Measurements from ENCODE around the gene CGNL1.

CGNL1 gene

DNA sequence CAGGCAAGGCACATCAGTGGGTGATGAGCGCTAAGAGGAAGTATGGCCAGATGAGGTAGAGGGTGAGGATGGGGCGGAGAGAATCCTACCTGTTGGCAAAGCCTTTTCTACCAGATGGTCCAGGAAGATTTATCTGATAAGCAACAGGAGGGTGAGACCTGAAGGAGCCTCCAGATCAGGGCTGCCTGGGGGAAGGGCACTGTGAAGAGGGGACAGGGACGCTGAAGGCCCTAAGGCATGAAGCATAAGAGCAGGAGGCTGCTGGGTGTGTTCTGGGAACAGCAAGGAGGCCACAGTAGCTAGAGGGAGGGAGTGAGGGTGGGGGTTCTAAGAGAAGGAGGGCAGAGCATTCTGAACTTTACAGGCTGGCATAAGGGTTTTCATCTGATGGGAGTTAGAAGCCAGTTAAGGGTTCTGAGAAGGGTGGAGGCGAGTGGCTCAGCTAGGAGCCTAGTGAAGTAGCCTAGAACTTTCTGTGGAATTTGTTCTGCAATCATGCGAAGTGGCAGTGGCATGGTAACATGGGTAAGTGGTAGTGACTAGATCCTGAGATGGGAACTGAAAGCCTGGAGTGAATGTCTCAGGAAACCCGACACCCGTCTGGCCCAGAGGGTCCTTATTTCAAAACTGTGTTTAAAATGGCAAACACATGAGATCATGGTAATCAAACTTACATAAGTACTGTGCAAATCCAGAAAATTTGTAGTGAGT is 29.9 kb downstream of the CGNL1 start:
- H3K36me3 Mint-ChIP-seq (ENCODE audit: low read depth): no peaks in the 10 kb centered on the region
- H3K27ac Mint-ChIP-seq: peak overlapping the region; percentile 9
- intact Hi-C loops (cut with micrococcal nuclease): no loop called here
- H3K4me1 Mint-ChIP-seq (ENCODE audit: low read depth): peaks cover 9% of the 10 kb centered on the region
- H3K4me3 Mint-ChIP-seq: no peak overlapping the region
- H3K27me3 Mint-ChIP-seq: no peaks in the 10 kb centered on the region
- H3K9me3 Mint-ChIP-seq: no peaks in the 10 kb centered on the region

DNA sequence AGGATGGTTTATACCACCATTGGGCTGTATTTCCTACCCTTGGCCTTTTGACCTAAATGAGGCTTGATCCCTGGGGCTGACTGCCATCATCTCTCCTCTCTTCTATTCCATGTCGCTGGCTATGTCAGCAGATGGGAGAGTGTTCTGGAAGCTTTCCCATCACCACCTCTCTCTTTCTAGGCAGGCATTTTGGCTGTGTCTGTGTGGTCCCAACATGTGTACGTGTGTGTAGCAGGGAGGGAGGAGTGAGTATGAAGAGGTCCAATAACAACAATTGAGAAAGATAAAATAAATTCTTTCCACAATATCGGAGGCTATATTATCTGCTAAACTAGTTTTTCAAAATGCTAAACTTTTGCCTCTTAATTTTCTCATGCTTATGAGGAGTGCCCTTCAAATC is 34.1 kb downstream of the CGNL1 start:
- H3K27ac Mint-ChIP-seq: no peak overlapping the region
- H3K4me1 Mint-ChIP-seq (ENCODE audit: low read depth): peaks cover 9% of the 10 kb centered on the region
- H3K4me3 Mint-ChIP-seq: no peak overlapping the region
- no peaks in the 10 kb centered on the region for H3K36me3 Mint-ChIP-seq (ENCODE audit: low read depth)
- no peaks in the 10 kb centered on the region for H3K9me3 Mint-ChIP-seq
- intact Hi-C loops (cut with micrococcal nuclease): no loop called here
- H3K27me3 Mint-ChIP-seq: no peaks in the 10 kb centered on the region

- Mint-ChIP-seq H3K36me3 (ENCODE audit: low read depth) (no peaks in the 10 kb centered on the region), H3K27ac (no peak overlapping the region), H3K9me3 (no peaks in the 10 kb centered on the region), H3K4me3 (no peak overlapping the region), H3K4me1 (ENCODE audit: low read depth) (no peaks in the 10 kb centered on the region), H3K27me3 (no peaks in the 10 kb centered on the region)
- intact Hi-C loops (cut with micrococcal nuclease): no loop called here
Observed at GRCh38 chr15:57411945-57412768, 35.9 kb downstream of the CGNL1 start.

DNA sequence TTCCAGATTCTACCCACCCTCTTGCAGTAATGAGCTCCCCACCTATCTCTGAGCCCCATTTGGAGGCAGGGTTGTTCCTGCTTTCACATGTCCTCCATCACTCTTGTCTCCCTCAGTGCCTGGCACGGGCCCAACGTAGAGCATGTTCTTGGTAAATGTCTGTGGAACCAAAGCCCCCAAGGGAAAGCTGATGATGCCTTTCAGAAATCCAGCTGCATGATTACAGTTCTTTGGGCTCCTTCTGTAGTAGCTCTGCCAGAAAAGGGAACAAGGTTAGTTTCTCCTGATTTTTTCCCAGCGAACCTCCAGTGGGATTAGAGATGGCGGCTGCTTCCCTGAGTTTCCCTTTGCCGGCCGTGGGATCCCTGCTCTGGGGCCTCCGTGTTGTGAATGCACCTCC is 39.3 kb downstream of the CGNL1 start:
- no peaks in the 10 kb centered on the region for H3K9me3 Mint-ChIP-seq
- H3K27me3 Mint-ChIP-seq: no peaks in the 10 kb centered on the region

DNA sequence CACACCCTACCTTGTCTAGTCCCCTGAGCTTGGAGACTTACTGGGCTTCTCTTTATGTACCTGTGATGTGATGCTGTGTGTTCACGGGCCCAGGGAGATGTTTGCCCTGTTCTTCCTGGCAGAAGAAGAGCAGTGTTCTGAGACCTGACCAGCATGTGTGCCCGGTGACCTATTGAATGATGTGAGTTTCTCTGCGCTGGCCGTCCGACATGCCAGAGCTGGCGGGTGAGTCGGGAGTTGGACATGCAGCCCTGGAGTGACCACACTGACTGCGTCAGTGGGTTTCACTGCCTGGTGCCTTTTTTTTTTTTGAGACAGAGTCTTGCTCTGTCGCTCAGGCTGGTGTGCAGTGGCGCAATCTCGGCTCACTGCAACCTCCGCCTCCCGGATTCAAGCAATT is 42.3 kb downstream of the CGNL1 start:
- Mint-ChIP-seq H3K4me1 (ENCODE audit: low read depth) (peaks cover 18% of the 10 kb centered on the region), H3K4me3 (no peak overlapping the region), H3K36me3 (ENCODE audit: low read depth) (no peaks in the 10 kb centered on the region), H3K27ac (no peak overlapping the region), H3K27me3 (no peaks in the 10 kb centered on the region), H3K9me3 (no peaks in the 10 kb centered on the region)
- intact Hi-C loops (cut with micrococcal nuclease): no loop called here

More for the DNA sequence above, 39.3 kb downstream of the CGNL1 start:
- Mint-ChIP-seq H3K4me1 (ENCODE audit: low read depth) (no peaks in the 10 kb centered on the region), H3K36me3 (ENCODE audit: low read depth) (no peaks in the 10 kb centered on the region), H3K27ac (no peak overlapping the region), H3K4me3 (no peak overlapping the region)
- intact Hi-C loops (cut with micrococcal nuclease): no loop called here

GRCh38 chr15:57419335-57419734 is 43.0 kb downstream of the CGNL1 start:
- no peaks in the 10 kb centered on the region for H3K36me3 Mint-ChIP-seq (ENCODE audit: low read depth)
- intact Hi-C loops (cut with micrococcal nuclease): no loop called here
- H3K9me3 Mint-ChIP-seq: no peaks in the 10 kb centered on the region
- H3K4me1 Mint-ChIP-seq (ENCODE audit: low read depth): peaks cover 18% of the 10 kb centered on the region
- H3K27ac Mint-ChIP-seq: no peak overlapping the region
- H3K27me3 Mint-ChIP-seq: no peaks in the 10 kb centered on the region
- no peak overlapping the region for H3K4me3 Mint-ChIP-seq

- Mint-ChIP-seq H3K27ac (no peak overlapping the region), H3K36me3 (ENCODE audit: low read depth) (no peaks in the 10 kb centered on the region)
- intact Hi-C loops (cut with micrococcal nuclease): no loop called here
Observed at GRCh38 chr15:57421110-57421509, 44.8 kb downstream of the CGNL1 start.

DNA sequence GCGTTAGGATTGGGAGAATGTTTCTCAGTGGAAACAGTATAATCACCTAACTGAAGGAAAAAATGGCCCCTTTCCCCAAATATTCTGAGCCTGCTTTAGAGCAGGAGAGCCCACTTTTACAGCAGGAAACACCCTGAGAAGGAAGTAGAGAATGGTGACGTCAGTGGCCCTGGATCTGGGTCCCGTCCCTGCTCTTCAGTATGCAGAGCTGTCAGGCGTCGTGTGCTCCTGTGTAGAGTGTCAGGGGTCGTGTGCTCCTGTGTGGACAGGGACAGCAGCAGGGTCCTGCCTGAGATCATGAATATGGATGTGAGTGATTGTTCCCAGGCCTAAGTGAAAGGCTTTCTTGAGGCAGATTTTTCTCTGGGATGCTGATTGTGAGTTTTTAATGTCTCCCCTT is 45.2 kb downstream of the CGNL1 start:
- Mint-ChIP-seq H3K9me3 (no peaks in the 10 kb centered on the region), H3K27me3 (no peaks in the 10 kb centered on the region), H3K36me3 (ENCODE audit: low read depth) (no peaks in the 10 kb centered on the region), H3K4me1 (ENCODE audit: low read depth) (peaks cover 18% of the 10 kb centered on the region), H3K4me3 (no peak overlapping the region), H3K27ac (no peak overlapping the region)
- intact Hi-C loops (cut with micrococcal nuclease): no loop called here

More at GRCh38 chr15:57421110-57421509, 44.8 kb downstream of the CGNL1 start:
- Mint-ChIP-seq H3K4me3 (no peak overlapping the region), H3K9me3 (no peaks in the 10 kb centered on the region), H3K27me3 (no peaks in the 10 kb centered on the region), H3K4me1 (ENCODE audit: low read depth) (peaks cover 18% of the 10 kb centered on the region)

DNA sequence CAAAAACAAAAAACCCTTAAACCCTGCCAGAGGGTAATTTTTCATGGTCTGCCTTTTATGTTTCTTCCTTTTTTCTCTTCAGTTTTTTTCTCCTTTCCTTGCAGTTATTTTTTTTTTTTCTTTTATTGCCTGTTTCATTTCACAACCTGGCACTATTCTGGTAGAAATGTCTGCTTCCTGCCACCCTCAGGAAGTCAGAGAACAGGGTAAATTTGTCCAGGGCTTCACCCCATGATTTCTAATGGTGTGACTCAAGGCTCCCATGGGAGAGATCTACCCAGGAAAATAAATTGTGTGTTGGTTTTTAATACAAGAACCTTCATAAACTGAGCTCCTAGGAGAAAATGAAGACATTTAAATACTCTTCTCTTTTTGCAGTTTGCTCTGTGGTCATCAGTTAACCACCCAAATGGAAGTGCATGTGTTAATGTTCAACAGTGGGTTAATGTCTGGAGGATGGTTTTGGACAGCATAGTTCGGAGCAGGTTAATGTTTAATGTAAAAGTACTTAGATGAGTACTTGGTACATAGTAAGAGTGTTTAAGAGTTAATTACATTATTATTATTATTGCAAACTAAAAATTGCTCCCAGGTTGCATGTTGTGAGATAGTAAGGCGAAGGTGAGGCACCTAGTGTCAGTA is 45.9 kb downstream of the CGNL1 start:
- Mint-ChIP-seq H3K4me3 (no peak overlapping the region), H3K4me1 (ENCODE audit: low read depth) (peaks cover 18% of the 10 kb centered on the region), H3K36me3 (ENCODE audit: low read depth) (no peaks in the 10 kb centered on the region), H3K9me3 (no peaks in the 10 kb centered on the region), H3K27ac (no peak overlapping the region), H3K27me3 (no peaks in the 10 kb centered on the region)
- intact Hi-C loops (cut with micrococcal nuclease): no loop called here

GRCh38 chr15:57423599-57424140 is 47.4 kb downstream of the CGNL1 start:
- Mint-ChIP-seq H3K36me3 (ENCODE audit: low read depth) (no peaks in the 10 kb centered on the region), H3K27ac (no peak overlapping the region), H3K9me3 (no peaks in the 10 kb centered on the region), H3K4me3 (no peak overlapping the region), H3K27me3 (no peaks in the 10 kb centered on the region), H3K4me1 (ENCODE audit: low read depth) (peaks cover 18% of the 10 kb centered on the region)
- intact Hi-C loops (cut with micrococcal nuclease): no loop called here

DNA sequence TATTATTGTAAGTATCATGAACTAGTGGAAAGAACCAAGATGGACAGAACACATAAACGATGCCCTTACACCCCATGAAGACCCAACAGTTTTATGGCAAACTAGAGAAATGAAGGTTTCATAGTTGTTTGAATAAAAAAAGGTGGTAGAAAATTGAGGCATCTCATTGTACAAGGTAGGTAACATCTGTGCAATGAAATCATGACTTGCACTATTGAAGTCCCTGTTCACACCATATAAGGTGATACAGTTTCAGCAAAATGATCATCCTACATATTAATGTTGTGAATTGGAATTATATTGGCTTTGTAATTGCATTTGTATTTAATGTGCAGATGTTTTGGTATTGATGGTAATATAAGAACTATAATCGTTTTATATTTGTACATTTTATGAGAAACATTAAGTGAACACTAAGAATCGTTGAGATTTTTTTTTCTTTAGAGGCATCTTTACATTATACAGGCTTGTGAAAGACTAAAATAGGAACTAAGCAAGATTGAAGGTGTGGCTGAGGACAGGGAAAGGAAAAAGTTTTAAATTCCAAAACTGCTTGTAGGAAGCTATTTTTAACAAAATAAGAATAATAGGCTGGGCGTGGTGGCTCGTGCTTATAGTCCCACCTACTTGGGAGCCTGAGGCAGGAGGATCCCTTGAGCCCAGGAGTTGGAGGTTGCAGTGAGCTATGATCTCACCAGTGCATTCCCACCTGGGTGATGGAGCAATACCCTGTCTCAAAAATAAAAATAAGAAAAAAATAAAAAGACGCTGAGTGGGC is 48.5 kb downstream of the CGNL1 start:
- no peaks in the 10 kb centered on the region for H3K27me3 Mint-ChIP-seq
- H3K27ac Mint-ChIP-seq: no peak overlapping the region
- H3K4me1 Mint-ChIP-seq (ENCODE audit: low read depth): peaks cover 18% of the 10 kb centered on the region
- H3K36me3 Mint-ChIP-seq (ENCODE audit: low read depth): no peaks in the 10 kb centered on the region
- H3K9me3 Mint-ChIP-seq: no peaks in the 10 kb centered on the region
- no peak overlapping the region for H3K4me3 Mint-ChIP-seq
- intact Hi-C loops (cut with micrococcal nuclease): no loop called here

- no peaks in the 10 kb centered on the region for H3K9me3 Mint-ChIP-seq
- no peak overlapping the region for H3K27ac Mint-ChIP-seq
- peaks cover 18% of the 10 kb centered on the region for H3K4me1 Mint-ChIP-seq (ENCODE audit: low read depth)
- intact Hi-C loops (cut with micrococcal nuclease): no loop called here
- no peaks in the 10 kb centered on the region for H3K36me3 Mint-ChIP-seq (ENCODE audit: low read depth)
- no peaks in the 10 kb centered on the region for H3K27me3 Mint-ChIP-seq
- H3K4me3 Mint-ChIP-seq: no peak overlapping the region
Observed at GRCh38 chr15:57425842-57426241, 49.5 kb downstream of the CGNL1 start.

DNA sequence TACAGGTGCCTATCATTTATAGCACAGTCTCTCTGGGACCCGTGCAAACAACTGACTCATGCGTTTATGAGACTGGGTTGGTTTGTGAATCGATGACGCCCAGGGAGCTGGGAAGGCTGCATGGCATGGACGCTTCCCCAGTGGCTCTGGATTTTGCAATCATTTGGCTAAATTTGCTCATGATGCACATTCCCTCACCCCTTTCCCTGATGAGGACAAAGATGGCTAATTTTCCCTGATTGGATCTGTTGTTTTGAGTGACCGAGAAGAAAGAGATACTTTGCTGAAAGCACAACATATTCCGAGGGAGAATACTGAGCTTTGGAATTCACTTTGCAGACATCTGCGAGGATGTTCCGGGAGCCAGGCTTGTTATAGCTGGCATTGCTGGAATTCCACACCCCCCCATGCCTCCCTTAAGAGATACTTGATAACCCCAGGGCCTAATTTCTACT is 51.1 kb downstream of the CGNL1 start:
- Mint-ChIP-seq H3K27me3 (no peaks in the 10 kb centered on the region), H3K4me3 (no peak overlapping the region), H3K27ac (no peak overlapping the region), H3K4me1 (ENCODE audit: low read depth) (peaks cover 6% of the 10 kb centered on the region), H3K9me3 (no peaks in the 10 kb centered on the region), H3K36me3 (ENCODE audit: low read depth) (no peaks in the 10 kb centered on the region)
- intact Hi-C loops (cut with micrococcal nuclease): no loop called here

Data from dendritic cell treated with granulocyte-macrophage colony-stimulating factor and Interleukin-4, amounts not matched to agents 40 ng/mL and 50 ng/mL, for 4 days (primary cell).